HG03571 (cell line): ENCODE measurements around the gene SSBP4.

Experiments used
- ATAC-seq: cut with Tn5 transposase; IDR thresholded peaks from one replicate; pipeline ENCODE4 v1.9.1; 2021; ENCODE audit not compliant: unreplicated experiment

Gene SSBP4

GRCh38 chr19:18431351-18432197 is 12.4 kb downstream of the SSBP4 start:
- ATAC-seq, result no peak

- ATAC-seq, result no peak
Measured at GRCh38 chr19:18432275-18433014, 13.2 kb downstream of the SSBP4 start.

GRCh38 chr19:18433015-18433691 is 14.0 kb downstream of the SSBP4 start:
- no peak for ATAC-seq

- ATAC-seq, result no peak
Measured at GRCh38 chr19:18433735-18434398, 14.7 kb downstream of the SSBP4 start.

- ATAC-seq, result no peak
Measured at GRCh38 chr19:18434411-18435175, 15.4 kb downstream of the SSBP4 start.

- no peak for ATAC-seq
Measured at GRCh38 chr19:18435178-18435841, 16.1 kb downstream of the SSBP4 start.

DNA sequence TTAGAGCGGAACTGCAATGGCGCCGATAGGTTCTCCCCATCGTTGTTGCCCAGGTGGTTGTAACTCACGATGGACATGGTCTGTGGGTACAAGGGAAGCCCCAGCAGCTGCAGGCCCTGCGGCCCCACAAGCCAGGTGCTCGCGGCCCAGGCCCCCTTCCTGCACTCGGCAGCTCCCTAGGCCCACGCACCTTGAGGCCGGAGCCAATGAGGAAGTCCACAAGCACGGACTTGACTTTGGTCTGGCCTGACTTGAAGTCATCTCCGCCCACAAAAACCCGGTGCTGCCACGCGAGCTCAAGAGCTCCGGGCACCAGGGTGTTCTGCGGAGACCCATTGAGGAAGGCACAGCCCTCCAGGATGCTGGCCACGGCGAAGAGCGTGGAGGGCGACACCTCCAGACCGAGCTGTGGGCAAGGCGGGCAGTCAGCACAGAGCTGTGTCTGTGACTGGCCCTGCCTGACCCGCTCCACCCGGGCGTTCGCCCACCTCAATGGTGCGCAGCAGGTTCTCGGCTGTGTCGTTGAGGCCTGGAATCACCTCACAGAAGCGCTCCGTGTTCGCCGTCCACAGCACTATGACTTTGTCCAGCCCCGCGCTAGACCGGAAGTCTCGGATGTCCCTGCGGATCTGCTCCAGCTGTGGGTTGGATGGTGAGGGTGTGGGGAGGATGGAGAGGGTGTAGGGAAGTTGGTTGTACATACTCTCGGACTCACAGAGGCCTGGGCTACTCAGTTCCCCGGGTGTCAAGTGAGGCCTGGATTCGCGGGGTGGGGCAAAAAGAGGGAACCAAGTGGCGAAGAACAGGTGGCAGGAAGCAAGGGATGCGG is 16.9 kb downstream of the SSBP4 start:
- ATAC-seq, result no peak

DNA sequence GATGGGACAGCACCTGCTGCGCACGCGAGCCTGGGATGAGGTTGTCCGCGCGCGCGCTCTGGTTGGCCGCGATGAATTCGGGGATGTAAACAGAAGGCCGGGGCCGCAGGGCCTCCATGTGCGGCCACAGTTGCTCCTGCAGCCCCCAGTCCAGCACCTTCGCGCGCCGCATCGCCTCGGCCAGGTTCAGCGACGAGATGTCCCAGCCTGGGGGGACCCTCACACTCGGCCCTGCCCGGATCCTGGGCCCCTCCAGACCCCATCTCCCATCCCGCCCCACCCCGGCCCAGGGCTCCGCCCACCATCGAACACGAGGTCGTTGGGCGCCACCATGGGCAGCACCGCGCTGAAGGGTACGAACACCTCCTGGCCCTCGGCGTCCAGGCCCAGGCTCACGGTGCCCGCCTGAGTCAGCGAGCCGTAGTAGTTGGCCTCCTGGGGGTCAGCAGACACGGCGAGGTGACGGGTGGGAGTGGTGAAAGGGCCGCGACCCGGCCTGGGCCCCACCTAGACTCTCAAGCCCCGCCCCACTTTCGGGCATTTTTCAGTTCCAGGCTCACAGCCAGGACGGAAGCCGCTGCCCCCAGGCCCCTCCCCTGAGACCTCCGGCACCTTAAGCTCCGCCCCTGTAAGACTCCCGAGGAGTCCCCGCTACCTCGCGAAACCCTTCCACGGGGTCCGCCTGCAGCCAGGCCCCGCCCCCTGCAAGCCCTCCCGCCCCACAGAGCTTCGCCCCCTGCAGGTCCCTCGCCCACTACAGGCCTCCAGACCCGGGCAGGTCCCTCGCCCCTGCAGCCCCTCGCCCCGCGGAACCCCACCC is 17.7 kb downstream of the SSBP4 start:
- no peak for ATAC-seq

- ATAC-seq, result no peak
Measured at GRCh38 chr19:18437491-18438330, 18.5 kb downstream of the SSBP4 start, which contains the start of gene ISYNA1. ISYNA1 (minus strand) TSS chr19:18438133; CDS start chr19:18437979, 154 bp downstream.

DNA sequence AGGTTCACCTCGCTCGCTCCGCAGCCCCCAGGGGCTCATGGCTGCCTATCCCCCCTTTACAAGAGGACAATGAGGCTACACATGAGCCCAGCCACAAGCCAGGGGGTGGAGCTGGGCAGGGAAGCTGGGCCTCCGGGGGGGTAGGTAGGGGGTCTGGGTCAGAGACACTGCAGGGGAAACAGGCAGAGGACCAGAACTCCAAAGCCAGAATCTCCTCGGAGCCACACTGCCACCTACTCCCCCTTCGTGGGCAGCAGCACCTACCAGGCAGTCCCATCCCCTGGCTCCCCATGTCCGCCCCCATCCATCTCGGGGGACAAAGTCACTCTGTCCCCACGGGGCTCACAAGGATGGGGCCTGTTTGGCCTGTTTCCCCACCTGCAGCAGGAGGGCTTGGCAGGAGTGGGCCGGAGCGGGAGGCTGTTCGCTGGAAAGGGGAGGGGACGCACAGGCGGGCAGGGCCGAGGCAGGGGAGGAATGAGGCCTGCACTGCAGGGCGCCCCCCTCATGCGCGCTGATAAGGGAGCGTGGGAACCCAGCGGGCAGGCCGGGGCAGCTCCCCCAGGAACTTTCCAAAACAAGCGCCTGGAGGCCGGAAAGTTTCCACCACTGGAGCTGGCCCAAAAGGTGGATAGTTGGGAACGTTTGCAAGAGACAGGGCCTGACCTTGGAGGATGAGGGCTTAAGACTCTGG is 19.3 kb downstream of the SSBP4 start:
- no peak for ATAC-seq

GRCh38 chr19:18439025-18439909 is 20.1 kb downstream of the SSBP4 start:
- ATAC-seq, result no peak

GRCh38 chr19:18439910-18440237 is 20.7 kb downstream of the SSBP4 start:
- no peak for ATAC-seq

DNA sequence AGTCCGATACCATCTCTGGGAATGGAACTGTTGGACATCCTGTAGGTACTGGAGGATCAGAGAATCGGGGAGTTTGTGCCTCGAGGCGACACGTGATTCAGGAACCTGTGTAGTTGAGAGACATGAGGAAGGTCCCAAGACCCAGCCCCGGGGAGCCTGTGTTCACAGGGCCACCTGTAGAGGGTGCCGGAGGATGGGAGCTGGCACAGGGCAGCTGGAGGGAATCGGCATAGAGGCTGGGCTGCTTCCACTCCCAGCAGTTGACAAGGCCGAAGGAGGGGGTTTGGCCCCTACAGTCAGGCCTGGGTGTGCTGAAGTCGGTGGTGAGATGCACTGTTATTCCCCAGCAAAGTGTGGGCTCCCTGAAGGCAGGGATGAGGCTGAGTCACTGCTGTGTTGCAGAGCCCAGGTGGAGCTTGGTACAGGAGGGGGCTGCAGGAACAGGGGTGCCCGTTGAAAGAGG is 21.2 kb downstream of the SSBP4 start:
- ATAC-seq, result no peak

DNA sequence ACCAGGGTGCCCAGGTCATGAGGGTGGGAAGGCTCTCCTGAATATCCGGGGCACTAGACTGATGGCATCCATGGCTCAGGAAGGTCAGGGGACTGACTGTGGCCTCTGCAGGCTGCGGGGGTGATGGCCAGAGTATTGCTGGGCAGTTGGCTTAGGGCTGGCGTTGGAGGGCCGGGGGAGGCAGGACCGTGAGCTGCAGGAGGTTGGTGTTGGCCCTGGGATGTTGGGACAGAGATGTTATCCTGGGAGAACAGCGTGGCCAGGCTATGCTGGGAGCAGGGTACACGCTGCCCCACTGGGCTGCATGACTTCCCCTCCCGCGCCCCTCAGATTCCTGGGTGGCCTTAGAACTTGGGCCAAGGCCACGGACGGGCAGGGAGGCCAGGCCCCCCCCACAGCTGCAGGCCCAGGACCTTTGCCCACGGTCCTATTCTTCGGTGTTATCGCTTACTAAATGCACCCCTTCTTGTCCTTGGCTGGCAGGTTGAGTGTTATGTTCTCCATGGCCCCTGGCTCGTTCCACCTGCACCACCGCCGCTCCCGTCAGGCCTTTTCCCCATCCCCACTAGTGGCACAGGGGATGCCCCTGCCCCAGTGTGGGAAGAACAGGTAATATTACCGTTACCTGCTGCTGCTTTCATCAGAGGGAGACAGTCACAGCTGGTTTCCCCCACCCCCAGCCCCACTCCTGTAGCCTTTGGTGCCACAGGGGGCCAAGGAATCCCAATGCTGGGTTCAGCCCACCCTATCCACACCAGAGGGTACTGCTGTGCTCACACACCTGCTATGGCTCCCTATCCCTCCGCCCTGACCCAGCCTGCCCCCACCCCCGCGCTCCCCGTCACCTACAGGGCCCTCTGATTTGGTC is 22.0 kb downstream of the SSBP4 start:
- no peak for ATAC-seq
